HEK293 (cell line): ENCODE measurements around the gene HNRNPM.

Experiments used
- CTCF ChIA-PET: fragments of 350-600 bp; formaldehyde crosslinking; extraction: SDS; loops from one replicate; lab custom pipeline; 2021; ENCODE audit warnings: antibody characterized with exemption; lab: Yijun Ruan, JAX
- POLR2A ChIA-PET: fragments of 300-600 bp; formaldehyde crosslinking; extraction: SDS; loops from one replicate; lab custom pipeline; 2020; ENCODE audit warnings: antibody characterized with exemption, inconsistent platforms; lab: Yijun Ruan, JAX
- H3K27ac ChIP-seq: fragments of 200-500 bp; sonication (Bioruptor generic); 2 replicates; pipeline ENCODE4 v1.5.1; 2014; ENCODE audit warnings: low read depth, low read length, control low read depth, inconsistent platforms; ENCODE audit errors: extremely low read depth
- H3K36me3 ChIP-seq, 2 experiments: fragments of 200-500 bp in 1 of 2; sonication (Bioruptor generic) in 1 of 2; 1 replicate in 1 of 2; 2 replicates in 1 of 2; pipeline ENCODE4 v1.5.1; 2014 to 2017; ENCODE audit warnings: inconsistent platforms in 2 of 2, low read length in 2 of 2; ENCODE audit not compliant: control insufficient read depth in 2 of 2, insufficient read depth in 1 of 2
- H3K4me1 ChIP-seq: fragments of 200-500 bp; sonication (Bioruptor generic); 2 replicates; pipeline ENCODE4 v1.5.1; 2014; ENCODE audit warnings: mild to moderate bottlenecking, low read length, inconsistent platforms; ENCODE audit not compliant: control insufficient read depth, insufficient read depth
- H3K4me3 ChIP-seq: 2 replicates; pipeline ENCODE4 v1.5.1; 2011; ENCODE audit warnings: low read depth, mild to moderate bottlenecking, control low read depth, low read length, moderate library complexity
- H3K9me3 ChIP-seq: fragments of 200-500 bp; sonication (Bioruptor generic); 2 replicates; pipeline ENCODE4 v1.5.1; 2014; ENCODE audit warnings: low read depth, low read length, inconsistent platforms; ENCODE audit not compliant: control insufficient read depth, insufficient read depth
- HOXC10 ChIP-seq: sonication (generic); formaldehyde crosslinking; IDR thresholded peaks from 2 replicates; pipeline ENCODE4 v1.8.1; 2023; ENCODE audit warnings: mild to moderate bottlenecking, missing genetic modification reagents
- KLF17 ChIP-seq: fragments of 450-650 bp; formaldehyde crosslinking; IDR thresholded peaks from 2 replicates; pipeline ENCODE4 v1.5.1; 2016; ENCODE audit warnings: missing biosample characterization, missing genetic modification characterization
- PRDM1 ChIP-seq: fragments of 450-650 bp; formaldehyde crosslinking; IDR thresholded peaks from 2 replicates; pipeline ENCODE4; 2016; ENCODE audit warnings: missing biosample characterization, missing genetic modification characterization
- TSHZ1 ChIP-seq: fragments of 450-650 bp; formaldehyde crosslinking; IDR thresholded peaks from 2 replicates; pipeline ENCODE4 v1.5.1; 2016; ENCODE audit warnings: missing biosample characterization, missing genetic modification characterization, borderline replicate concordance
- ZBTB20 ChIP-seq: fragments of 450-650 bp; formaldehyde crosslinking; IDR thresholded peaks from 2 replicates; pipeline ENCODE4 v1.5.1; 2016; ENCODE audit warnings: missing biosample characterization, missing genetic modification characterization
- ZBTB49 ChIP-seq: fragments of 450-650 bp; formaldehyde crosslinking; IDR thresholded peaks from 2 replicates; pipeline ENCODE4 v1.5.1; 2016; ENCODE audit warnings: missing biosample characterization, missing genetic modification characterization, low read depth
- ZFP41 ChIP-seq: fragments of 450-650 bp; formaldehyde crosslinking; IDR thresholded peaks from 2 replicates; pipeline ENCODE4 v1.5.1; 2016; ENCODE audit warnings: missing biosample characterization, missing genetic modification characterization, borderline replicate concordance
- ZNF157 ChIP-seq: fragments of 450-650 bp; formaldehyde crosslinking; IDR thresholded peaks from 2 replicates; pipeline ENCODE4 v1.5.1; 2016; ENCODE audit warnings: missing biosample characterization, missing genetic modification characterization
- ZNF221 ChIP-seq: fragments of 450-650 bp; formaldehyde crosslinking; IDR thresholded peaks from 2 replicates; pipeline ENCODE4 v1.5.1; 2017; ENCODE audit warnings: missing biosample characterization, missing genetic modification characterization, borderline replicate concordance
- ZNF274 ChIP-seq, 2 experiments: fragments of 200-500 bp in 1 of 2; fragments of 450-650 bp in 1 of 2; sonication (Bioruptor generic) in 1 of 2; formaldehyde crosslinking in 1 of 2; IDR thresholded peaks; 2 replicates each; pipeline versions ENCODE4 v1.5.1 to v1.6.1; 2014 to 2016; ENCODE audit warnings: borderline replicate concordance in 1 of 2, inconsistent platforms in 1 of 2, low read length in 1 of 2, missing biosample characterization in 1 of 2, missing genetic modification characterization in 1 of 2
- ZNF561 ChIP-seq: fragments of 450-650 bp; IDR thresholded peaks from 2 replicates; pipeline ENCODE4 v1.5.1; 2018; ENCODE audit warnings: missing biosample characterization, missing genetic modification characterization, borderline replicate concordance
- ZNF600 ChIP-seq: fragments of 450-650 bp; formaldehyde crosslinking; IDR thresholded peaks from 2 replicates; pipeline ENCODE4 v1.5.1; 2016; ENCODE audit warnings: missing biosample characterization, missing genetic modification characterization
- ZNF624 ChIP-seq: fragments of 450-650 bp; formaldehyde crosslinking; IDR thresholded peaks from 2 replicates; pipeline ENCODE4 v1.5.1; 2017; ENCODE audit warnings: missing biosample characterization, missing genetic modification characterization
- ZNF785 ChIP-seq: fragments of 450-650 bp; formaldehyde crosslinking; IDR thresholded peaks from 2 replicates; pipeline ENCODE4 v1.5.1; 2016; ENCODE audit warnings: missing biosample characterization, missing genetic modification characterization
- ZNF837 ChIP-seq: fragments of 450-650 bp; formaldehyde crosslinking; IDR thresholded peaks from 2 replicates; pipeline ENCODE4 v1.5.1; 2016; ENCODE audit warnings: missing biosample characterization, missing genetic modification characterization
- TF ChIP-seq, protein P1 (sequence below): fragments of 450-650 bp; formaldehyde crosslinking; IDR thresholded peaks from 2 replicates; pipeline ENCODE4 v1.5.1; 2016; ENCODE audit warnings: missing biosample characterization, missing genetic modification characterization, borderline replicate concordance
- TF ChIP-seq, protein P2 (sequence below): fragments of 450-650 bp; formaldehyde crosslinking; optimal IDR thresholded peaks from 2 replicates; pipeline ENCODE3; 2016; ENCODE audit warnings: missing biosample characterization, mild to moderate bottlenecking, missing genetic modification characterization

HNRNPM gene

DNA sequence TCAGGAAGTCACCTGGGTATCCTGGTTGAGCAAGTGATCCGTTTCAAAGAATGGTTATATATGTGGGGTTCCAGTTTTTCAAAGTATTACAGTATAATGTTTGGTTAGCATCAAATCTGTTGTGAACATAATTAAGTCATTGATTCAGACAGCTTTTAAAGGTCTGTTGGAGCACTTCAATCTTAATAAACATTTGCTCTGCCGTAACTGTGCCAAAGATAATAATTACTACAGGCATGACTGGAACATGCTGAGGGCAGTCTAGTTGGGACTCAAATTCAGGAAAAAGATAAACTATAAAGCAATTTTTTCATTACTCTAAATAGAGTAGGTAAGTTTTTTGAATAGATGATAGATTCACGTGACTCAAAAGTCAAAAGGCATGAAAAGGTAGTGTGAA, 23.3 kb downstream of the HNRNPM start (continued):
- TF ChIP-seq, protein P1, sequence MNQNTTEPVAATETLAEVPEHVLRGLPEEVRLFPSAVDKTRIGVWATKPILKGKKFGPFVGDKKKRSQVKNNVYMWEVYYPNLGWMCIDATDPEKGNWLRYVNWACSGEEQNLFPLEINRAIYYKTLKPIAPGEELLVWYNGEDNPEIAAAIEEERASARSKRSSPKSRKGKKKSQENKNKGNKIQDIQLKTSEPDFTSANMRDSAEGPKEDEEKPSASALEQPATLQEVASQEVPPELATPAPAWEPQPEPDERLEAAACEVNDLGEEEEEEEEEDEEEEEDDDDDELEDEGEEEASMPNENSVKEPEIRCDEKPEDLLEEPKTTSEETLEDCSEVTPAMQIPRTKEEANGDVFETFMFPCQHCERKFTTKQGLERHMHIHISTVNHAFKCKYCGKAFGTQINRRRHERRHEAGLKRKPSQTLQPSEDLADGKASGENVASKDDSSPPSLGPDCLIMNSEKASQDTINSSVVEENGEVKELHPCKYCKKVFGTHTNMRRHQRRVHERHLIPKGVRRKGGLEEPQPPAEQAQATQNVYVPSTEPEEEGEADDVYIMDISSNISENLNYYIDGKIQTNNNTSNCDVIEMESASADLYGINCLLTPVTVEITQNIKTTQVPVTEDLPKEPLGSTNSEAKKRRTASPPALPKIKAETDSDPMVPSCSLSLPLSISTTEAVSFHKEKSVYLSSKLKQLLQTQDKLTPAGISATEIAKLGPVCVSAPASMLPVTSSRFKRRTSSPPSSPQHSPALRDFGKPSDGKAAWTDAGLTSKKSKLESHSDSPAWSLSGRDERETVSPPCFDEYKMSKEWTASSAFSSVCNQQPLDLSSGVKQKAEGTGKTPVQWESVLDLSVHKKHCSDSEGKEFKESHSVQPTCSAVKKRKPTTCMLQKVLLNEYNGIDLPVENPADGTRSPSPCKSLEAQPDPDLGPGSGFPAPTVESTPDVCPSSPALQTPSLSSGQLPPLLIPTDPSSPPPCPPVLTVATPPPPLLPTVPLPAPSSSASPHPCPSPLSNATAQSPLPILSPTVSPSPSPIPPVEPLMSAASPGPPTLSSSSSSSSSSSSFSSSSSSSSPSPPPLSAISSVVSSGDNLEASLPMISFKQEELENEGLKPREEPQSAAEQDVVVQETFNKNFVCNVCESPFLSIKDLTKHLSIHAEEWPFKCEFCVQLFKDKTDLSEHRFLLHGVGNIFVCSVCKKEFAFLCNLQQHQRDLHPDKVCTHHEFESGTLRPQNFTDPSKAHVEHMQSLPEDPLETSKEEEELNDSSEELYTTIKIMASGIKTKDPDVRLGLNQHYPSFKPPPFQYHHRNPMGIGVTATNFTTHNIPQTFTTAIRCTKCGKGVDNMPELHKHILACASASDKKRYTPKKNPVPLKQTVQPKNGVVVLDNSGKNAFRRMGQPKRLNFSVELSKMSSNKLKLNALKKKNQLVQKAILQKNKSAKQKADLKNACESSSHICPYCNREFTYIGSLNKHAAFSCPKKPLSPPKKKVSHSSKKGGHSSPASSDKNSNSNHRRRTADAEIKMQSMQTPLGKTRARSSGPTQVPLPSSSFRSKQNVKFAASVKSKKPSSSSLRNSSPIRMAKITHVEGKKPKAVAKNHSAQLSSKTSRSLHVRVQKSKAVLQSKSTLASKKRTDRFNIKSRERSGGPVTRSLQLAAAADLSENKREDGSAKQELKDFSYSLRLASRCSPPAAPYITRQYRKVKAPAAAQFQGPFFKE: no peak
- TF ChIP-seq ZNF221 (tag by site-specific recombination): no peak
- TF ChIP-seq ZNF274 (IDR thresholded peaks at IDR 0.05; ENCODE audit: low read length): no peak
- TF ChIP-seq ZNF274 (tag by site-specific recombination; IDR thresholded peaks at IDR 0.05; ENCODE audit: borderline replicate concordance): no peak
- TF ChIP-seq ZNF157 (tag by site-specific recombination): no peak
- TF ChIP-seq ZNF785 (tag by site-specific recombination): no peak
- no peak for TF ChIP-seq ZBTB49
- TF ChIP-seq KLF17 (tag by site-specific recombination): no peak
- no peak for TF ChIP-seq ZNF561 (tag by site-specific recombination)
- TF ChIP-seq PRDM1 (tag by site-specific recombination): no peak
- TF ChIP-seq ZNF837 (tag by site-specific recombination): no peak
- TF ChIP-seq, all 188 proteins: peak for 0

DNA sequence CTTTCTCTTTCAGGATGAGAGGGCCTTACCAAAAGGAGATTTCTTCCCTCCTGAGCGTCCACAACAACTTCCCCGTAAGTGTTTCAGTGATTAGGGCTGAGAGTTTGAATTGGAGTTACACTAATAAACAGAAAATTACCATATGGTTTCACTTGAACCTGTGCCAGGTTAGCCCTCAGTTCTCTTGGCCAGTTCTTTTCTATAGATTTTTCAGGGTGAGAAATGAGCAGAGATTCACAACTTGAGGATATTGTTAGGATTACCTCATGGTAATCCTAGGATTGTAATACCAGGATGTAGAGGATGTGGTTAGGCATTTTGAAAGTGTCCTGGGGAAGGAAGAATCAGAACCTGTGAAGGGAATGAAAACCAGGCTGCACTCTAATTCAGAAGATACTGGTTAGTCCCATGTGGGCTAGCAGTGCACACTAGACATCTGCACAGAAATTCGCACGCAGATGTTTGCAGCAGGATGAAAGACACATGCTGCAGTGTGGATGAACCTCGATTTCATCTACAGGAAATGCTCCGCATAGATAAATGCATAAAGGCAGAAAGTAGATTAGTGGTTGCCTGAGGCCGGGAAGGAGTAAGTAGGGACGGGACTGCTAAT, 24.1 kb downstream of the HNRNPM start:
- ChIA-PET CTCF (interaction anchor here (1.1 kb wide), 1 partner anchor 115 kb away, joined by 3 read pairs; no protein-coding TSS in a partner anchor), POLR2A (no interaction called here)
- no peak overlapping the region for H3K27ac ChIP-seq
- no peak for TF ChIP-seq ZBTB20
- no peaks in the 10 kb centered on the region for H3K9me3 ChIP-seq
- no peak overlapping the region for H3K4me3 ChIP-seq
- peaks cover 90 to 100% of the 10 kb centered on the region in 2 experiments for H3K36me3 ChIP-seq
- H3K4me1 ChIP-seq: no peaks in the 10 kb centered on the region

DNA sequence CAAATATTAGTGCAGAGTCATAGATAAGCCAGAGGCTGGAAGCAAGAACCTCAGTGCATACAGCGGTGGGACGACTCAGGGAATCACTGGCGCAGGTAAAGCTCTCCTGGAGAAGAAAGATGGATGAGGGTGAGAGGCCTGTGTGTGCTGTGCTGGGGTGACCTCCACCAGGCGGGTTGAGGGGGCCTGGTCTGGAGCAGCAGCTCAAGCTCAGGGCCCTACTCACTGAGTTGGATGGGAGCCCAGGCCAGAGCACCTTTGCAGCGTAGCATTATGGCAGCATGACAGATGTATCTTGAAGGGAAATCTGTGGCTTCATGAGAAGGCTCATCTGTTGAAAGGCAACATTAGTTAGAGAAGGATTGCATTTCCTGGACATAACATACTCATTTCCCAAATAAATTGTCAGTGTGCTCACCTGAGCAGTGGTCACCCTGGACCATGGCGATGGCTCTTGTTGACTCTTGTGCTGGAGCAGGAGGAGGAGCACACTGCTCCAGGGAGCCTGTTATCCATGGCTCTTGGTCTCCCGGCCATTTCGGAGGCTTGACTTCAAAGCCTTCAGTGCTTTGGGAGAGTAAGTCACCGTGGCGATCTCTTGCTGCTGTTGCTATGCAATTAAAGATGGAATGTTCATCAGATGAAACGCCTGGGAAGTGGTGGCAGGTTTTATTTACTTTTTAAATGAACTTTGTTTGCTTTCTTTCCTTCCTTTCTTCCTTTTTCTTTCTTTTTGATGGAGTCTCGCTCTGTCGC, 25.0 kb downstream of the HNRNPM start:
- H3K4me1 ChIP-seq: no peaks in the 10 kb centered on the region
- H3K4me3 ChIP-seq: no peak overlapping the region
- no peaks in the 10 kb centered on the region for H3K9me3 ChIP-seq
- TF ChIP-seq TSHZ1: no peak
- TF ChIP-seq ZNF600: peak; percentile 59; the same call in 1 of the 2 replicates
- TF ChIP-seq HOXC10 (CRISPR knock-in tag): no peak
- no peak for TF ChIP-seq ZFP41 (tag by site-specific recombination)
- no peak for TF ChIP-seq ZNF624 (tag by site-specific recombination)
- TF ChIP-seq, protein P2, sequence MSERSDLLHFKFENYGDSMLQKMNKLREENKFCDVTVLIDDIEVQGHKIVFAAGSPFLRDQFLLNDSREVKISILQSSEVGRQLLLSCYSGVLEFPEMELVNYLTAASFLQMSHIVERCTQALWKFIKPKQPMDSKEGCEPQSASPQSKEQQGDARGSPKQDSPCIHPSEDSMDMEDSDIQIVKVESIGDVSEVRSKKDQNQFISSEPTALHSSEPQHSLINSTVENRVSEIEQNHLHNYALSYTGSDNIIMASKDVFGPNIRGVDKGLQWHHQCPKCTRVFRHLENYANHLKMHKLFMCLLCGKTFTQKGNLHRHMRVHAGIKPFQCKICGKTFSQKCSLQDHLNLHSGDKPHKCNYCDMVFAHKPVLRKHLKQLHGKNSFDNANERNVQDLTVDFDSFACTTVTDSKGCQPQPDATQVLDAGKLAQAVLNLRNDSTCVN (tag by site-specific recombination): no peak
- ChIA-PET POLR2A (no interaction called here), CTCF (interaction anchor here (1.1 kb wide), 1 partner anchor 116 kb away, joined by 3 read pairs; no protein-coding TSS in a partner anchor)
- no peak overlapping the region for H3K27ac ChIP-seq
- peaks cover 90 to 100% of the 10 kb centered on the region in 2 experiments for H3K36me3 ChIP-seq
